ENCODE measurements around the gene NBEA. TPM values are rescaled to one million over a fixed set of nuclear protein-coding genes. Genes with fewer than 3 reads are reported as not detected.

Gene NBEA
- total and polyA plus RNA-seq, 8 donors = 1.6 to 36.0 (median 7.7) TPM

GRCh38 chr13:34941436-34941834, 635 bp upstream of the NBEA start:
- peaks cover 0 to 11% (median 0%) of the 10 kb centered on the region in 3 donors for H3K27me3 ChIP-seq
- intact Hi-C loops (cut with DNase I; ENCODE audit: low total_unique reads) = no loop called here
- TF ChIP-seq POLR2AphosphoS5 (IDR thresholded peaks at IDR 0.05) = no peak
- no peak for TF ChIP-seq CTCF (IDR thresholded peaks at IDR 0.05)
- TF ChIP-seq EP300 (IDR thresholded peaks at IDR 0.05) = no peak
- TF ChIP-seq POLR2A (IDR thresholded peaks at IDR 0.05) = no peak
- DNase-seq = no peak
- peaks cover 20 to 47% (median 36%) of the 10 kb centered on the region in 4 donors for H3K4me1 ChIP-seq
- H3K36me3 ChIP-seq = no peaks in the 10 kb centered on the region
- H3K4me3 ChIP-seq = peak overlapping the region; percentile 91 to 99 (median 98)
- H3K27ac ChIP-seq = peak overlapping the region; percentile 43 to 87 (median 81)
- 6 to 11% (median 8%) methylated on average over 8 to 13 of the region's 13 CpGs for WGBS, 5 donors
- H3K9me3 ChIP-seq = no peaks in the 10 kb centered on the region

GRCh38 chr13:34942732-34943435, 814 bp downstream of the NBEA start:
- Histone ChIP-seq H3K9me3 (no peaks in the 10 kb centered on the region), H3K27ac (peak overlapping the region; percentile 71 to 87 (median 87)), H3K27me3 (peaks cover 0 to 11% (median 0%) of the 10 kb centered on the region in 3 donors), H3K36me3 (no peaks in the 10 kb centered on the region), H3K4me3 (peak overlapping the region; percentile 91 to 99 (median 98)), H3K4me1 (peaks cover 20 to 49% (median 36%) of the 10 kb centered on the region in 4 donors)
- TF ChIP-seq POLR2AphosphoS5 (IDR thresholded peaks at IDR 0.05) = no peak
- no peak for TF ChIP-seq POLR2A (IDR thresholded peaks at IDR 0.05)
- no peak for TF ChIP-seq EP300 (IDR thresholded peaks at IDR 0.05)
- no peak for TF ChIP-seq CTCF (IDR thresholded peaks at IDR 0.05)
- intact Hi-C loops (cut with DNase I; ENCODE audit: low total_unique reads) = no loop called here
- 0 to 2% (median 2%) methylated on average over 27 to 62 of the region's 62 CpGs for WGBS, 5 donors
- peak; percentile 44 to 73 for DNase-seq

DNA sequence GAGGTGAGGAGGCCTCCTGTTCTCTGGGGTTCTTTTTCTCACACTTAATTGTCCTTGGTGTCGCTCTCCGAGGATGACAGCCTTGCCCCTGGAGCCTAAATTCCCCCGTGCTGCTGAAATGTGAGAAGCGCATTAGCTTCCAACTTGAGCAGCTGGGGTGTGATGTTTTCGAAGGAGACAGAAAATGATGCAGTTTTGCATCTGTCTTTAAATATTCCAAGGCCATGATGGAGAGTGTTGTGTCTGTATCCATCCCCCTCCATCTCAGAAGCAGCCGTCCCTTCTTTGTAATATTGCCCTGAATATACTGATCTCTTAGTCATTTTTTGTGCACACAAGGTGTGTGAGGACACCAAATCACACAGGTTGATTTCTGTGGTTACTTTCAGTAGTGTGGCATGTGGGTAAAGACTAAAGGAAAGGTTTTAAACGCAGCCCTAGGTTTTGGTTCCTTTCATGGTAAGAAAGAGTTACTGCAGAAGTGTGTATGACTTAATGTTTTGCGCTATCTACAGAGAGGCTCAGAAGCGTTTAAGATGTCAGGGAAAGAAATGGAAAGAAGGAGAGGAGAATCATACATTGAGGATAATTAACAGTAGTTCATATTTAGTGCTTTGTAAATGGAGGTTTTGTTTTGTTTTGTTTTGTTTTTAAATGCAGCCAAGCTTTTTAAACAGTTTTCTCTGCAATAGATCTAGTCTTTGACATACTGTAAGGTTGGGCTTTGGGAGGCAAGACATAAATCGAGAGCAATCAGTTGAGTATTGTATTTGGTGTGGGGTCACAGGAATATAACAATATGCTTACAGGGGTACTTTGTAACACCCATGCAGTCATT, 1.6 kb downstream of the NBEA start:
- Histone ChIP-seq H3K27ac (peak overlapping the region in 4 of 5 donors; percentile 71 to 87 (median 84)), H3K36me3 (no peaks in the 10 kb centered on the region), H3K4me1 (peaks cover 20 to 49% (median 36%) of the 10 kb centered on the region in 4 donors), H3K9me3 (no peaks in the 10 kb centered on the region), H3K4me3 (peak overlapping the region; percentile 91 to 99 (median 98)), H3K27me3 (peaks cover 0 to 11% (median 0%) of the 10 kb centered on the region in 3 donors)
- intact Hi-C loops (cut with DNase I; ENCODE audit: low total_unique reads) = no loop called here
- DNase-seq = peak in 1 of 2 donors; percentile 9
- 26 to 36% (median 33%) methylated on average over 10 of the region's 10 CpGs for WGBS, 5 donors
- no peak for TF ChIP-seq POLR2AphosphoS5 (IDR thresholded peaks at IDR 0.05)
- TF ChIP-seq EP300 (IDR thresholded peaks at IDR 0.05) = no peak
- no peak for TF ChIP-seq POLR2A (IDR thresholded peaks at IDR 0.05)
- TF ChIP-seq CTCF (IDR thresholded peaks at IDR 0.05) = no peak

GRCh38 chr13:34944274-34944634, 2.2 kb downstream of the NBEA start:
- Histone ChIP-seq H3K36me3 (no peaks in the 10 kb centered on the region), H3K27me3 (peaks cover 0 to 11% (median 0%) of the 10 kb centered on the region in 3 donors), H3K9me3 (no peaks in the 10 kb centered on the region), H3K4me1 (peaks cover 20 to 49% (median 36%) of the 10 kb centered on the region in 4 donors), H3K27ac (no peak overlapping the region), H3K4me3 (peak overlapping the region in 3 of 4 donors; percentile 3 to 99 (median 98))
- intact Hi-C loops (cut with DNase I; ENCODE audit: low total_unique reads) = no loop called here
- TF ChIP-seq CTCF (IDR thresholded peaks at IDR 0.05) (no peak), EP300 (IDR thresholded peaks at IDR 0.05) (no peak), POLR2A (IDR thresholded peaks at IDR 0.05) (no peak), POLR2AphosphoS5 (IDR thresholded peaks at IDR 0.05) (no peak)
- 77 to 91% (median 84%) methylated on average over 2 of the region's 2 CpGs for WGBS, 5 donors
- DNase-seq = no peak

All from stomach (tissue), 9 donors.